Left renal pelvis (tissue), 4 donors: ENCODE measurements around the gene SYNGAP1. TPM values are rescaled to one million over a fixed set of nuclear protein-coding genes. Genes with fewer than 3 reads are reported as not detected.

Experiments used
- DNase-seq, 4 donors: peaks; one replicate each; pipeline ENCODE4 v3.0.0-alpha.2; 2013; ENCODE audit warnings: low read depth in 4 of 4, low spot score in 3 of 4
- polyA plus RNA-seq, 4 donors: library from polyadenylated mRNA; unstranded; fragments of 120-200 nt; gene quantifications; one replicate each; pipeline ENCODE4 v1.2.1, GENCODE V29; 2013; ENCODE audit not compliant: insufficient read length in 4 of 4

The SYNGAP1 gene
- polyA plus RNA-seq, 4 donors, result 20.9 to 42.3 (median 33.1) TPM

DNA sequence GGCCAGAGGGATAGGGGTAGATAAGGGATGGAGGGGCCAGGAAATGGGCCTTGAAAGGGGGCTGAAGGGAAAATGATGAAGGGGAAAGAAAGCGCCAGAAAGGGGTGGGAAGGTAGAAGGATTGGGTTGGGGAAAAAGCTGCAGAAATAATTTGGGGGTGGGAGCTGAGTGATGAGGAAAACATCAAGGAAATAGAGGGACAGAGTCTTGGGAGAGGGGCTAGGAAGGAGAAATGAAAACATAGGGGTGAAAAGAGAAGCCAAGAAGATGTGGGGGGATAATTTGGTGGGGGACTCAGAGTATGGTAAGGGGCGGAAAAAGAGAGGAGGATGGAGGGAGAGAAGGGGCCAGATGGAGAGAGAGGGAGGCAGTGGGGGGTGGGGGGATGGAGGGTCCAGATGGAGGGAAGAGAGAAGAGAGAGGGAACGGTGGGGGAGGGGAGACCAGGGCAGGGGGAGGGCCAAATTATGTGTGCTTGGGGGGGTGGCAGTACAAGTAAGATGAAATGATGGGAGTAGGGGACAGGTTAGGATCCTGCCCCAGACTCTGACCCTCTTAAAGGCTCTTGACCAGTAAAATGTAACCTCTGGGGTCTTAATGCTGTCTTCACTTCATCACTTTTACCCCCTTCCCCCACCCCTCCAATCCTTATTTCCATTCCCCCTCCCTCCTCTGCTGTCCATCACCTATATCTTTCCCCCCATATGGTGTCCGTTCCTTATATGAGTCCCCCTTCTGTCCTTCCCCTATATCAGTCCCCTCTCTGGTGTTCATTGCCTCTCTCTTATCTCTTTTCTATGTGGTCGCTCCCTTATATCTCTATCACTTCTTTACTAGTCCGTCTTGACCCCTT lies 852 bp downstream of the SYNGAP1 start:
- DNase-seq, result no peak

DNA sequence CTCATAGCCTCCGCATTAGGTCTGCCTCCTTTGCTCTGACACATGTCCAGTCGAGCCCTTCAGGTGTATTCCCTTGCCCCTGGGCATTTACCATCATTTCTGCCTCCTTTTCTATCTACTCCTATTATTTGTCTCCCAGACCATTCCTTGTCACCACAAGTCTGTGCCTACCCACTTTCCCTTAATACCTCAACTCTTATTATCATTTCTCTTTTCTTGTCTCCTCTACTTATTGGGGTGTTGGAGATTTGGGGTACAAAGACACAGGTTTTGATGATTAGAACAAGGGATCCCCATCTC lies 1.4 kb downstream of the SYNGAP1 start:
- DNase-seq, result no peak

DNA sequence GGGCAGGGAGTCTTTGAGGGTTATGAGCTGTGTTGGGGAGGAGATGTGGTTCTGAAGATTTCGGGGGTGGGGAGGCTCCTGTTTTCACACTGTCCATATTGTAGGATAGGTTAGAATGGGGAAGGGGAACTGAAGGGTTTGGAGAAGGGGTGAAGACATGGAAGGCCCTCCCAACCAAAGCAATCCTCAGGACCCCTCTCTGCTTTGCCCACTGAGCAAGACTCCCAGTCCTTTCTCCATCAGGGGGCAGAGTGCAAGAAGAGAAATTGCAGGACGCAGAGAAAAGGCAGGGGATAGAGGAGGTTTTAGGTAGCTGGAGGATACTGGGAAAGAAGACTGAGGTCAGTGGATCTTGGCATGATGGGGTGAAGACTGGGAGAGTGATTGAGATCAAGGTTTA lies 3.9 kb downstream of the SYNGAP1 start:
- no peak for DNase-seq

- no peak for DNase-seq
Measured at GRCh38 chr6:33424855-33425667, 5.2 kb downstream of the SYNGAP1 start.

GRCh38 chr6:33425668-33426577 lies 6.1 kb downstream of the SYNGAP1 start:
- DNase-seq, result peak in 2 of 4 donors; percentile 64 to 72

- DNase-seq, result no peak
Measured at GRCh38 chr6:33426590-33427511, 7.0 kb downstream of the SYNGAP1 start.

DNA sequence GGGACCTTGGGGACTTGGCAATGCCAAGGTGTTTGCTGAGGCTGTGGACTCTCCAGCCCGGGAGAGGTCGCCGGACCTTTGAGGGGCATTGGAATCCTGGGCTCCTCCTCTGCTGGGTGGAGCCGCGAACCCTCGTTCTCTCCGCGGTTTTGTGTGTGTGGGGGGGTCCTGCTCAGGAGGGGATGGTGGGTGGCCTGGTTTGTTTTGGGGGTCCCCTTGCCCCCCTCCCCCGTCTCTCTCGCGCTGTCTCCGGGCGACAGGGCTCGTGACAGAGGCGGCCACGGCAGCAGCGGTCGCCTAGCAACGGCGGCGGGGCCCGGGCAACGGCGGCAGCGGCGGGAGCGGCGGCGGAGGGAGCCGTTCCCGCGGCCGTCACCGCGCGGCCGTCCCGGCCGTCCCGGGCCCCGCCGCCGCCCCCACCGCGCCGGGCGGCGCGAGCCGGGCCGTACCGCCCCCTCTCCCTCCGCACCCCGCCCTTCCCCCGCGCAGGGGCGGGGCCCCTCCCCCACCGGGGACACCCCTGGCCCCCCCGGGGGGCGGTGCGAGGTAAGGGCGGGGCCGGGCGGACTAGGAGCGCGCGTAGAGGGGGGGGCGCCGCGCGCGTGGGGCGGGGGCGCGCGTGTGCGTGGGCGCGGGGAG lies 7.8 kb downstream of the SYNGAP1 start:
- no peak for DNase-seq

DNA sequence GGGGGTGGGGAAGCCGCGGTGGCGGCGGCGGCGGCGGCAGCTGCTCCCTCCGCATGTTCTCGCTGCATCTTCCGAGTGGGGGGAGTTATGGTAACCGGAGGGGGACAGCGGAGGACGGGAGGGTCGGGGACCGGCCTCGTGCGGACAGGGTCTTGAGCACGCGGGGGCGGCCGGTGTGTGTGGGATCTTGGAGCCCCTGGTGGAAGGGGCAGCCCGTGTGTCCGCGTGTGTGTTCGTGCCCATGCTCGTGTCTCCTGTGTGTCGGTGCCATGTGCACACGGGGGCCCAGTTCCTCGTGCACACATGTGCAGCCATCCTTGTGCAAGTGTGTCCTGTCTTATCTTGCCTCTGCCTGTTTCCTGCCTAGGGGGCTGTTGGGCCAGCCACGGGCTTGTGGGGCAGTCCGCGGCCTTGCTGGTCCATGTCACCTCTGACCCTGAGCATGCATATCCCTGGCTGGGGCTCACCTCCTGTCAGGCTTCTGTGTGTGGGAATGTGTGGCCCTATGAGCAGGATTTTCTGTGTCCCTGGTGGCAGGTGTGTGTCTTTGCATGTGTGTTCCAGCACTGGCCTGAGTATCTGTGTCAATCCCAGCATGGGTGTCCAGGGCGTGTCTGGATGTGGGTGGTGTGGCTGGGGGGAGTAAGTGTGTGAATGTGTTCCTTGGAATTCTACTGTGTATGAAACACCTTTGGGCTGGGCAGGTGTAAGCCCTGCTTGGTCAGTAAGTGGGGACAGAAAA lies 8.5 kb downstream of the SYNGAP1 start:
- no peak for DNase-seq

- DNase-seq, result no peak
Measured at GRCh38 chr6:33428966-33429749, 9.3 kb downstream of the SYNGAP1 start.

DNA sequence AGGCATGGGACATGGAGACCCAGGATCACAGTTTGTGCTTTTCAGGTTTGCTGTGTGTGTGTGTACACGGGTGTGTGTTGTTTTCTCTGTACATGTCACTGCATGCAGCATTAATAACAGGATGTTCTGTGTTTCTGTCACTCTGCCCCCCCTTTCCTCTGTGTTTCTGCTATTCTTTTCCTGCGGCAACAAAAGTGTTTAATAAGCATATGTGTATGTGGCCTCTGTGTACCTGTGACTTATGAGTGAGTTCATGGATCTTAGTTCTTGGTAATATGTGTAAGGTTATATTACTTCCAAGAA lies 9.8 kb downstream of the SYNGAP1 start:
- DNase-seq, result no peak

DNA sequence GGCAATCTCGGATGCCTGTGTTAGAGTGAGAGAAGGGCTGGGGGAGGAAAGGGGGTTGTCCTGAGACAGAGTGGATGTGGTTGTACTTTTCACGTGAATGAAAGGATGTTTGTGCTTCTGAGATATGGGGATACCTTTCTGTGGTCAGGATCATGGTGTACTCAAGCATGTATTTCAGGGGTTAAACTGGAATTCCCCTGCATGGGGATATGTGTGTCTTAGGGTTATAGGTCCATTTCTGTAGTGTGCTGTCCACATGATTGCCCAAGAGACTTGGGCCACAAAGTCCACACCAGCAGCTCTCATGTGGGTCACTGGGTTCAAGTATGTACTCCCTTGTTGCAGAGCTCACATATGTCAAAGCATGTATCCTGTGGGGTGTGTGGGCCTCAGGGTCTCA lies 10.5 kb downstream of the SYNGAP1 start:
- no peak for DNase-seq

DNA sequence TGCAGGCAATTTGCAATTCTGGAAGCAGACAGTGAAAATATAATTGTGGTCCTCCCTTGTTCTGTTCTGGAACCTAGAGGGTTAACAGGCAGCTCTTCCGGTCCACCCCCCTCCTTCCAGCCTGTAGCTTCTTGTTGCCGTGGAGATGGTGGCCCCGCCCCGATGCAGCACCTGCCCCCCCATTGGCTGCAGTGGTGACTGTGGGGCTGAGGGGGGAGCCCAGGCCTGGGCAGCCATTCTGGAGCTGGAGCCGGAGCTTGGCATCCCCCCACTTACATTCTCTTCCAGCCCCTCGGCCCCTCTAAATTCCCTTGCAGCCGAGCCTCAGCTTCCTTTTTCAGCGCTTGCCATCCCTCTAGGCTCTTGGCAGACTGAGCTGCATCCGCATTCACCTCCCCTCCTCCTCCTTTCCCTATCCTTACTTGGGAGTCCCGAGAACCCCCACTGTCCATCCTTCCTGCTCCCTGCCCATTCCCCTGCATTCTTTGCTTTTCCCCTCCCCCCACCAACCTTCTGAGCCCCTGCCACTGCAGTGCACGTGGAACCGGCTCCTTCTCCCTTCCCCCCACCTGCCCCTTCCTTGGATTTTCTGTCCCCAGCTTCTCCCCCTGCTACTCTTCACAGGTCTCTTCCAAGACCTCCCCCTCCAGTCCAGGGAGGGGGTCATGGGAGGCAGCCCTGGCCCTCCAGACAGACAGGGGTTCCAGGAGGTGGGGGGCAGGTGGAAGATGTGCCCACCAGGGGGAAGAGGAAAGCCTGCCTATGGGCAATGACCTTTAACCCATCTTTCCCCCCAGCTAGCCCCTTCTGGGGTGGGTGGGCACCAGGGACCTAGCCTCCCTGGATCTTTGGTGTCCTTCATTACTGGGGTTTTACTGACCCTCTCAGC lies 11.4 kb downstream of the SYNGAP1 start:
- DNase-seq, result no peak

DNA sequence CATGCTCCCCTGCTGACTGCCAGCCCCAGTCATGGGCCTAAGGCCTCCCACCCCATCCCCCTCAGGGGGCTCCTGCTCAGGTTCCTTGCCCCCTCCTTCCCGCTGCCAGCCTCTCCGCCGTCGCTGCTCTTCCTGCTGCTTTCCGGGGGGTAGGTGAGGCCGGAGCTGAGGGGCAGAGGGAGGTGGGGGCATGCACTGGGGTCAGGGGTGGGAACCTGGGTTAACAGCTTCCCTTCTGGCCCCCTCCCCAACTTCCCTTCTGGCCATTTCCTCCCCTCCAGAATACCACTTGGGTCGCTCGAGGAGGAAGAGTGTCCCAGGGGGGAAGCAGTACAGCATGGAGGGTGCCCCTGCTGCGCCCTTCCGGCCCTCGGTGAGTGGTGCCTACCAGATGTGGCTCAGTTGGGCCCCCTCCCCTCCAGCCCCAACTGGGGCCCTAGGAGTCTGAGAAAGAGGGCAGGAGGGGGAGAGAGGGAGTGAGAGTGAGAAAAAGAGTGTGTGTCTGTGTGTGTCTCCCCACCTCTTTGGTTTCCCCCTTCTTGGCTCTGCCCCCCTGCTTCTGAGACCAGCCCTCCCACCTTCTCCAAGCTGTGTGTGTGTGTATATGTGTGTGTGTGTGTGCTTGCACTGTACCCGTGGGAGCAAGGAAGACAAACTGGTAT lies 12.1 kb downstream of the SYNGAP1 start:
- DNase-seq, result no peak

- DNase-seq, result no peak
Measured at GRCh38 chr6:33432546-33432945, 12.7 kb downstream of the SYNGAP1 start.

- DNase-seq, result no peak
Measured at GRCh38 chr6:33433001-33433543, 13.2 kb downstream of the SYNGAP1 start.

GRCh38 chr6:33433544-33434191 lies 13.8 kb downstream of the SYNGAP1 start:
- DNase-seq, result no peak
